WTC11 (cell line): ENCODE data around the gene PLPP4.

Experiments used
- NFYB ChIP-seq: sonication (generic); formaldehyde crosslinking; conservative IDR thresholded peaks from 2 replicates; pipeline ENCODE4 v1.8.0; 2022; ENCODE audit warnings: low read depth, missing genetic modification reagents
- SP1 ChIP-seq: sonication (generic); formaldehyde crosslinking; conservative IDR thresholded peaks from 2 replicates; pipeline ENCODE4 v1.8.1; 2022; ENCODE audit warnings: missing genetic modification reagents
- TF ChIP-seq, protein P1 (sequence below): fragments of 200-600 bp; IDR thresholded peaks from 2 replicates; pipeline ENCODE4 v1.8.0; 2022; ENCODE audit warnings: antibody characterized with exemption
- TF ChIP-seq, protein P2 (sequence below): sonication (generic); formaldehyde crosslinking; IDR thresholded peaks from 2 replicates; pipeline ENCODE4 v1.8.1; 2022; ENCODE audit warnings: low read depth, missing genetic modification reagents, borderline replicate concordance
- TF ChIP-seq, protein P3 (sequence below): sonication (generic); formaldehyde crosslinking; conservative IDR thresholded peaks from 2 replicates; pipeline ENCODE4 v1.8.1; 2022; ENCODE audit warnings: mild to moderate bottlenecking, missing genetic modification reagents

DNA sequence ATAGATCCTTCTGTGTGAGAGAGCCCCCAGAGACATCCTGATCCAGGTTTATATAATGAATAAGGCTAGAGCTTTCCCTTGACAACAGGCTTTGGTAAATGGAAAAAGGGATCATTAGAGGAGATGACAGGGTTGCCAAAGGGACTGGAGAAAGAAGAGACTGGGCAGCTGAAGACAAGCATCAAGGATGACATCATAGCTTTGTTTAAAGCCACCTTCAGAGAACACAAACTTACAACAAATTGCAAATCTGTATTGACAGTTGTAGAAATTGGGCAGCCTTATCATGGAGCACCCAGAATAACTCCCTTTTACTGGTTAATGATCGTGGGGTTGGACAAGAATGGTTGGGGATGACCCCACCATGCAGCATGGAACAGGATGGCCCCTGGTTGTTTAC lies 3.7 kb upstream of the PLPP4 start:
- no peak for TF ChIP-seq SP1 (CRISPR knock-in tag)
- TF ChIP-seq, protein P1, sequence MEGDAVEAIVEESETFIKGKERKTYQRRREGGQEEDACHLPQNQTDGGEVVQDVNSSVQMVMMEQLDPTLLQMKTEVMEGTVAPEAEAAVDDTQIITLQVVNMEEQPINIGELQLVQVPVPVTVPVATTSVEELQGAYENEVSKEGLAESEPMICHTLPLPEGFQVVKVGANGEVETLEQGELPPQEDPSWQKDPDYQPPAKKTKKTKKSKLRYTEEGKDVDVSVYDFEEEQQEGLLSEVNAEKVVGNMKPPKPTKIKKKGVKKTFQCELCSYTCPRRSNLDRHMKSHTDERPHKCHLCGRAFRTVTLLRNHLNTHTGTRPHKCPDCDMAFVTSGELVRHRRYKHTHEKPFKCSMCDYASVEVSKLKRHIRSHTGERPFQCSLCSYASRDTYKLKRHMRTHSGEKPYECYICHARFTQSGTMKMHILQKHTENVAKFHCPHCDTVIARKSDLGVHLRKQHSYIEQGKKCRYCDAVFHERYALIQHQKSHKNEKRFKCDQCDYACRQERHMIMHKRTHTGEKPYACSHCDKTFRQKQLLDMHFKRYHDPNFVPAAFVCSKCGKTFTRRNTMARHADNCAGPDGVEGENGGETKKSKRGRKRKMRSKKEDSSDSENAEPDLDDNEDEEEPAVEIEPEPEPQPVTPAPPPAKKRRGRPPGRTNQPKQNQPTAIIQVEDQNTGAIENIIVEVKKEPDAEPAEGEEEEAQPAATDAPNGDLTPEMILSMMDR = no peak
- TF ChIP-seq NFYB (CRISPR knock-in tag) = no peak
- TF ChIP-seq, protein P2, sequence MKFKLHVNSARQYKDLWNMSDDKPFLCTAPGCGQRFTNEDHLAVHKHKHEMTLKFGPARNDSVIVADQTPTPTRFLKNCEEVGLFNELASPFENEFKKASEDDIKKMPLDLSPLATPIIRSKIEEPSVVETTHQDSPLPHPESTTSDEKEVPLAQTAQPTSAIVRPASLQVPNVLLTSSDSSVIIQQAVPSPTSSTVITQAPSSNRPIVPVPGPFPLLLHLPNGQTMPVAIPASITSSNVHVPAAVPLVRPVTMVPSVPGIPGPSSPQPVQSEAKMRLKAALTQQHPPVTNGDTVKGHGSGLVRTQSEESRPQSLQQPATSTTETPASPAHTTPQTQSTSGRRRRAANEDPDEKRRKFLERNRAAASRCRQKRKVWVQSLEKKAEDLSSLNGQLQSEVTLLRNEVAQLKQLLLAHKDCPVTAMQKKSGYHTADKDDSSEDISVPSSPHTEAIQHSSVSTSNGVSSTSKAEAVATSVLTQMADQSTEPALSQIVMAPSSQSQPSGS (CRISPR knock-in tag) = no peak
- TF ChIP-seq, protein P3, sequence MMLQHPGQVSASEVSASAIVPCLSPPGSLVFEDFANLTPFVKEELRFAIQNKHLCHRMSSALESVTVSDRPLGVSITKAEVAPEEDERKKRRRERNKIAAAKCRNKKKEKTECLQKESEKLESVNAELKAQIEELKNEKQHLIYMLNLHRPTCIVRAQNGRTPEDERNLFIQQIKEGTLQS = no peak
